ENCODE data around the gene EXOC6B.

DNA sequence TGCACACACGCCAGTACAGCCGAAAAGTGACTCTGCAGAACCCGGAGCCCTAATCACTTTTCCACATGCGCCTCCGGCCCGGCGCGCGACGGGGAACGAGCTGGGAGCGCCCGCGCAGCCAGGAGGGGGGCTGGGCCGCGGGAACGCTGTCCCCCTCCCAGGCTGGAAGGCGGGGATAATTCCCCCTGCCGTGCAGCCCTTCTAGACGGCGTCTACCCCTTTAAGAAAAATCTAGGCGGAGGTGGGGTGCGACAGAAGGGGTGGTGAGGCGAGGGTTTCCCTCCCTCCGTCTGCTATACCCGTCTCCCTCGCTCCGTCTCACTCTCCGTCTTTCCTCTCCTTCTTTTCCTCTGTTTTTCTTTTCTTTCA, 680.6 kb downstream of the EXOC6B start:
- TF ChIP-seq, protein P1, sequence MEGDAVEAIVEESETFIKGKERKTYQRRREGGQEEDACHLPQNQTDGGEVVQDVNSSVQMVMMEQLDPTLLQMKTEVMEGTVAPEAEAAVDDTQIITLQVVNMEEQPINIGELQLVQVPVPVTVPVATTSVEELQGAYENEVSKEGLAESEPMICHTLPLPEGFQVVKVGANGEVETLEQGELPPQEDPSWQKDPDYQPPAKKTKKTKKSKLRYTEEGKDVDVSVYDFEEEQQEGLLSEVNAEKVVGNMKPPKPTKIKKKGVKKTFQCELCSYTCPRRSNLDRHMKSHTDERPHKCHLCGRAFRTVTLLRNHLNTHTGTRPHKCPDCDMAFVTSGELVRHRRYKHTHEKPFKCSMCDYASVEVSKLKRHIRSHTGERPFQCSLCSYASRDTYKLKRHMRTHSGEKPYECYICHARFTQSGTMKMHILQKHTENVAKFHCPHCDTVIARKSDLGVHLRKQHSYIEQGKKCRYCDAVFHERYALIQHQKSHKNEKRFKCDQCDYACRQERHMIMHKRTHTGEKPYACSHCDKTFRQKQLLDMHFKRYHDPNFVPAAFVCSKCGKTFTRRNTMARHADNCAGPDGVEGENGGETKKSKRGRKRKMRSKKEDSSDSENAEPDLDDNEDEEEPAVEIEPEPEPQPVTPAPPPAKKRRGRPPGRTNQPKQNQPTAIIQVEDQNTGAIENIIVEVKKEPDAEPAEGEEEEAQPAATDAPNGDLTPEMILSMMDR (conservative IDR thresholded peaks at IDR 0.05) = no peak; the same call in 1 of the 2 replicates
- TF ChIP-seq EZH2 (IDR thresholded peaks at IDR 0.05; ENCODE audit: low read depth) = no peak
